K562 (cell line): Measurements from ENCODE around the gene STMN3. TPM values are rescaled to one million over a fixed set of nuclear protein-coding genes. Genes with fewer than 3 reads are reported as not detected.

ENCODE experiments used
- ATAC-seq: fragments of 200-7000 bp; cut with Tn5 transposase; 3 replicates; pipeline ENCODE4 v1.9.1; 2020; ENCODE audit warnings: moderate library complexity
- BruUV-seq: library from RNA; stranded (reverse); fragments of 400-500 nt; replicated peaks from 2 replicates; lab custom pipeline; 2021; lab: Mats Ljungman, UMichigan
- CTCF ChIA-PET: fragments of 300-600 bp; formaldehyde crosslinking; extraction: SDS; loops from one replicate; lab custom pipeline; 2021; ENCODE audit warnings: low intra/inter-chr PET ratio; lab: Yijun Ruan, JAX
- POLR2A ChIA-PET: fragments of 300-600, 350-650 bp; sonication (Branson Sonifier 250); formaldehyde crosslinking; extraction: SDS; loops from one replicate; lab custom pipeline; 2021; ENCODE audit warnings: antibody characterized with exemption, inconsistent platforms; lab: Yijun Ruan, JAX
- DNase-seq, 4 experiments: peaks; one replicate each; pipeline versions ENCODE4 v3.0.0 to v3.0.0-alpha.2; 2011 to 2018; ENCODE audit warnings: low spot score in 3 of 4, mixed read lengths in 3 of 4; ENCODE audit errors: extremely low read depth in 1 of 4
- FAIRE-seq: peaks from 2 replicates; lab custom pipeline; 2011; peaks lifted over from hg19 to GRCh38; lab: Jason Lieb, UNC
- H2AFZ ChIP-seq: 2 replicates; pipeline ENCODE4 v1.6.0; 2011; ENCODE audit warnings: low read depth, low read length, control low read depth, inconsistent platforms
- H3K27ac ChIP-seq: fragments of 200-600 bp; 3 replicates; pipeline ENCODE4 v1.8.0; 2011; ENCODE audit warnings: low read depth, mild to moderate bottlenecking, control low read depth, inconsistent platforms, low read length, moderate library complexity, mixed read lengths; ENCODE audit errors: extremely low read depth
- H3K27me3 ChIP-seq, 2 experiments: fragments of 300-600 bp in 1 of 2; 2 replicates in 1 of 2; 3 replicates in 1 of 2; pipeline versions ENCODE4 v1.6.0 to v1.8.0; 2011; ENCODE audit warnings: inconsistent platforms in 2 of 2, low read length in 2 of 2, mild to moderate bottlenecking in 1 of 2, mixed read lengths in 1 of 2, moderate library complexity in 1 of 2; ENCODE audit not compliant: control insufficient read depth in 2 of 2, insufficient read depth in 2 of 2
- H3K36me3 ChIP-seq: fragments of 300-600 bp; 3 replicates; pipeline ENCODE4 v1.8.0; 2011; ENCODE audit warnings: mild to moderate bottlenecking, low read length, inconsistent platforms; ENCODE audit not compliant: control insufficient read depth, insufficient read depth
- H3K4me1 ChIP-seq, 2 experiments: fragments of 200-600 bp in 1 of 2; replicated peaks in 1 of 2; 2 replicates in 1 of 2; 3 replicates in 1 of 2; pipeline versions ENCODE4 v1.5.1 to v1.8.0; 2011; ENCODE audit warnings: inconsistent platforms in 2 of 2, low read length in 2 of 2, mild to moderate bottlenecking in 1 of 2, mixed read lengths in 1 of 2, moderate library complexity in 1 of 2; ENCODE audit not compliant: control insufficient read depth in 2 of 2, insufficient read depth in 2 of 2
- H3K4me2 ChIP-seq: 2 replicates; pipeline ENCODE4 v1.6.1; 2011; ENCODE audit warnings: low read length, control low read depth, inconsistent platforms, mixed read lengths; ENCODE audit not compliant: insufficient read depth
- H3K4me3 ChIP-seq: fragments of 200-600 bp; sonication (generic), shearing (Covaris generic); 2 replicates; pipeline ENCODE4 v1.5.1; 2016; ENCODE audit warnings: control low read depth, inconsistent platforms
- H3K79me2 ChIP-seq: fragments of 200-600 bp; 3 replicates; pipeline ENCODE4 v1.8.0; 2011; ENCODE audit warnings: low read length, inconsistent platforms; ENCODE audit not compliant: control insufficient read depth, insufficient read depth
- H3K9ac ChIP-seq, 2 experiments: 2 replicates each; pipeline versions ENCODE4 v1.6.0 to v1.6.1; 2011; ENCODE audit warnings: low read depth in 2 of 2, low read length in 2 of 2, control low read depth in 1 of 2, inconsistent platforms in 1 of 2, mild to moderate bottlenecking in 1 of 2, mixed read lengths in 1 of 2; ENCODE audit not compliant: insufficient read depth in 1 of 2
- H3K9me1 ChIP-seq: one replicate; pipeline ENCODE4 v1.6.0; 2011; ENCODE audit warnings: inconsistent platforms, mild to moderate bottlenecking, low read length, moderate library complexity; ENCODE audit not compliant: control insufficient read depth, insufficient read depth
- H3K9me3 ChIP-seq: replicated peaks from 2 replicates; pipeline ENCODE4 v1.5.1; 2011; ENCODE audit warnings: low read depth, low read length, inconsistent platforms; ENCODE audit not compliant: control insufficient read depth, insufficient read depth
- H4K20me1 ChIP-seq: replicated peaks from 2 replicates; pipeline ENCODE4 v1.6.1; 2011; ENCODE audit warnings: low read length, inconsistent platforms, mixed read lengths; ENCODE audit not compliant: control insufficient read depth, insufficient read depth
- ADNP ChIP-seq: fragments of 200-800 bp; sonication (Bioruptor generic); IDR thresholded peaks from 2 replicates; pipeline ENCODE4 v1.6.1; 2016; ENCODE audit warnings: missing genetic modification characterization, missing compliant biosample characterization
- ARID2 ChIP-seq: fragments of 450-650 bp; IDR thresholded peaks from 2 replicates; pipeline ENCODE4 v1.6.1; 2017; ENCODE audit warnings: antibody characterized with exemption, mild to moderate bottlenecking
- POLR2G ChIP-seq: fragments of 200-400 bp; formaldehyde crosslinking; IDR thresholded peaks from 2 replicates; pipeline ENCODE4 v1.6.1; 2017; ENCODE audit warnings: low read depth, mild to moderate bottlenecking, antibody characterized with exemption, low read length, moderate library complexity
- XRCC5 ChIP-seq: fragments of 200-400 bp; formaldehyde crosslinking; IDR thresholded peaks from 2 replicates; pipeline ENCODE4 v1.6.1; 2017; ENCODE audit warnings: low read depth, mild to moderate bottlenecking, low read length
- ZC3H8 ChIP-seq: fragments of 450-650 bp; IDR thresholded peaks from 2 replicates; pipeline ENCODE4 v1.6.1; 2017
- ZNF184 ChIP-seq: sonication (generic); formaldehyde crosslinking; IDR thresholded peaks from 2 replicates; pipeline ENCODE4 v1.5.0; 2020; ENCODE audit warnings: missing genetic modification reagents
- ZNF212 ChIP-seq: fragments of 450-650 bp; formaldehyde crosslinking; IDR thresholded peaks from 2 replicates; pipeline ENCODE4 v1.4.0; 2020; ENCODE audit warnings: mild to moderate bottlenecking
- WGBS: fragments of 100-300 bp; shearing (Covaris generic); methylation state at CpG from one replicate; pipeline ENCODE4 v1.1.6; 2016; ENCODE audit warnings: low coverage, mixed read lengths; ENCODE audit not compliant: insufficient coverage; ENCODE audit errors: missing lambda C conversion rate; 5-methylcytosine and 5-hydroxymethylcytosine counted together
- in situ Hi-C: fragments of 300-500 bp; cut with MboI; formaldehyde crosslinking; loops from 4 replicates; pipeline ENCODE4 v1.15.0; 2018; ENCODE audit warnings: inconsistent platforms, mixed read lengths
- intact Hi-C: fragments of 100-400 bp; cut with micrococcal nuclease; formaldehyde crosslinking; loops from 2 replicates; pipeline ENCODE4 v1.14.2; 2022
- polyA plus RNA-seq, 8 experiments: library from polyadenylated mRNA; depleted of rRNA in 4 of 8; stranded (reverse) in 5 of 8; unstranded in 3 of 8; fragments of >200 nt; fragmentation: Nextera tagmentation in 2 of 8; fragmentation: Illumina TruSeq in 1 of 8; extraction: Ambion mirVana in 2 of 8; extraction: Trizol in 1 of 8; gene quantifications; 2 replicates each; pipeline versions ENCODE4 v1.2.1 to v1.2.3, GENCODE V29; 2011 to 2014; ENCODE audit warnings: inconsistent platforms in 1 of 8, missing spikeins in 1 of 8
- total RNA-seq, 7 experiments: library from RNA; depleted of rRNA in 6 of 7; stranded (reverse); fragments of >200 nt in 6 of 7; fragmentation: Illumina TruSeq in 2 of 7; extraction: Trizol in 2 of 7; gene quantifications; 2 replicates each; pipeline versions ENCODE4 v1.2.1 to v1.2.3, GENCODE V29; 2011 to 2021; ENCODE audit warnings: low replicate concordance in 1 of 7
- TF ChIP-seq, protein P1 (sequence below): fragments of 450-650 bp; IDR thresholded peaks from 2 replicates; pipeline ENCODE4 v1.7.0; 2016; ENCODE audit warnings: borderline replicate concordance
- TF ChIP-seq, protein P2 (sequence below): sonication (generic); formaldehyde crosslinking; IDR thresholded peaks from 2 replicates; pipeline ENCODE4 v1.8.0; 2022; ENCODE audit warnings: mild to moderate bottlenecking, missing genetic modification reagents, borderline replicate concordance

The STMN3 gene
- total and polyA plus RNA-seq, 9 of the 15 experiments (the other 6 are each of a cell fraction or from before 2014, with no cell fraction given) = 0.70 to 65.6 (median 29.4) TPM

DNA sequence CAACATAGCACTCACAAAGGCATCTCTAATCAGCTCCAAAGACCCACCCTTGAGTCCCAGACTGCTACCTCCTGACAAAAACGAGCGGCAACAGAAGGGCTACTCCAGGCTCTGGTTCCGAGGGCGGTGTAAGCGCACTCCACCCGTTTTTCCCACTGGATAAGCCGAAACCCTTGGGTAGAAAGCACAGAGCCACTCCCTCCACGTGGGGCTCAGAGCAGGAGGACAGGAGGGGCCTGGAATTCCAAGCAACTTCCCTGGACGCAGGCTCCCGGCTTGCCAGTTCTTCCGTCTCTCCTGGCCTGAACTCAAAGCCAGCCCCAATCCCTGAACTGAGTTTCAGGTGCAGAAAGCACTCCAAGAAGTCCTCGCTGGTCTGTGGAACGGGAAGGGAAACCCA is 33.7 kb downstream of the STMN3 start (continued):
- TF ChIP-seq, protein P1, sequence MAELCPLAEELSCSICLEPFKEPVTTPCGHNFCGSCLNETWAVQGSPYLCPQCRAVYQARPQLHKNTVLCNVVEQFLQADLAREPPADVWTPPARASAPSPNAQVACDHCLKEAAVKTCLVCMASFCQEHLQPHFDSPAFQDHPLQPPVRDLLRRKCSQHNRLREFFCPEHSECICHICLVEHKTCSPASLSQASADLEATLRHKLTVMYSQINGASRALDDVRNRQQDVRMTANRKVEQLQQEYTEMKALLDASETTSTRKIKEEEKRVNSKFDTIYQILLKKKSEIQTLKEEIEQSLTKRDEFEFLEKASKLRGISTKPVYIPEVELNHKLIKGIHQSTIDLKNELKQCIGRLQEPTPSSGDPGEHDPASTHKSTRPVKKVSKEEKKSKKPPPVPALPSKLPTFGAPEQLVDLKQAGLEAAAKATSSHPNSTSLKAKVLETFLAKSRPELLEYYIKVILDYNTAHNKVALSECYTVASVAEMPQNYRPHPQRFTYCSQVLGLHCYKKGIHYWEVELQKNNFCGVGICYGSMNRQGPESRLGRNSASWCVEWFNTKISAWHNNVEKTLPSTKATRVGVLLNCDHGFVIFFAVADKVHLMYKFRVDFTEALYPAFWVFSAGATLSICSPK = no peak
- TF ChIP-seq ARID2 (no peak), ZNF212 (CRISPR knock-in tag) (no peak), ZC3H8 (no peak)

DNA sequence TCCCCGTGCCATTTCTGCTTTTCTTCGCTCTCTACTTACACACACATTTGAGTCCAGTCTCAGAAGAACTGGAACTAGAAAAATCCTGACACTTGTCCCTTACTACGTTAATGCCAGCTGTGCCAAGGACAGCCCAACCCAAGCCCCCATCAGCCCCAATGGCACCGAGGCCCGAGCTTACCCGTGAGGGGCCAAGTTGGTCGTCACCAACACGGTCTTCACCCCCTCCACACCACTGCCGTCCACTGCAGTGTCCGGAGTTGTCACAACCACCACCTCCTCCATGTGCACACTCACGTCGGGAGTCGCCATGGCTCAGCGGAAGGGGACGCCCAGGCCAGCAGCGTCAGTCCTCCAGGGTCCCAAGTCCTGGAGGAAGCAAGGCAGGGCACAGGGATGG is 34.1 kb downstream of the STMN3 start:
- ATAC-seq (no peak), FAIRE-seq (no peak), DNase-seq (no peak)
- Histone ChIP-seq H3K79me2 (peaks cover 40% of the 10 kb centered on the region), H3K9me3 (no peaks in the 10 kb centered on the region), H3K36me3 (peaks cover 45% of the 10 kb centered on the region; the same call in 2 of the 3 replicates), H3K9ac (0 out of 4 replicates have a peak overlapping the region, but pooled peaks of 1 of the 2 experiments have one; percentile 43), H3K9me1 (no peaks in the 10 kb centered on the region), H3K4me2 (no peak overlapping the region), H3K4me3 (no peak overlapping the region), H3K27me3 (no peaks in the 10 kb centered on the region), H2AFZ (no peak overlapping the region), H4K20me1 (no peaks in the 10 kb centered on the region), H3K27ac (no peak overlapping the region), H3K4me1 (peaks cover 0 to 7% of the 10 kb centered on the region in 2 experiments; a peak in 1 of 5 replicates)
- ChIA-PET POLR2A (interaction anchor here (0.7 to 1.6 kb wide), 2 partner anchors 8 to 148 kb away, joined by 3 to 6 read pairs; partner anchors contain the start of gene GMEB2), CTCF (no interaction called here)
- 85% methylated on average over 15 of the region's 16 CpGs for WGBS
- intact Hi-C loops (no loop called here), in situ Hi-C loops (no loop called here)
- TF ChIP-seq ADNP (tag) (no peak), ZNF184 (CRISPR knock-in tag) (no peak), POLR2G (0 out of 2 replicates have a peak, but pooled peaks have one; percentile 15), XRCC5 (no peak)
- TF ChIP-seq, protein P2, sequence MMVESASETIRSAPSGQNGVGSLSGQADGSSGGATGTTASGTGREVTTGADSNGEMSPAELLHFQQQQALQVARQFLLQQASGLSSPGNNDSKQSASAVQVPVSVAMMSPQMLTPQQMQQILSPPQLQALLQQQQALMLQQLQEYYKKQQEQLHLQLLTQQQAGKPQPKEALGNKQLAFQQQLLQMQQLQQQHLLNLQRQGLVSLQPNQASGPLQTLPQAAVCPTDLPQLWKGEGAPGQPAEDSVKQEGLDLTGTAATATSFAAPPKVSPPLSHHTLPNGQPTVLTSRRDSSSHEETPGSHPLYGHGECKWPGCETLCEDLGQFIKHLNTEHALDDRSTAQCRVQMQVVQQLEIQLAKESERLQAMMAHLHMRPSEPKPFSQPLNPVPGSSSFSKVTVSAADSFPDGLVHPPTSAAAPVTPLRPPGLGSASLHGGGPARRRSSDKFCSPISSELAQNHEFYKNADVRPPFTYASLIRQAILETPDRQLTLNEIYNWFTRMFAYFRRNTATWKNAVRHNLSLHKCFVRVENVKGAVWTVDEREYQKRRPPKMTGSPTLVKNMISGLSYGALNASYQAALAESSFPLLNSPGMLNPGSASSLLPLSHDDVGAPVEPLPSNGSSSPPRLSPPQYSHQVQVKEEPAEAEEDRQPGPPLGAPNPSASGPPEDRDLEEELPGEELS (CRISPR knock-in tag) = no peak
- no TSS peak for BruUV-seq
